ENCODE results near the gene ARRDC4.

ARRDC4 gene

DNA sequence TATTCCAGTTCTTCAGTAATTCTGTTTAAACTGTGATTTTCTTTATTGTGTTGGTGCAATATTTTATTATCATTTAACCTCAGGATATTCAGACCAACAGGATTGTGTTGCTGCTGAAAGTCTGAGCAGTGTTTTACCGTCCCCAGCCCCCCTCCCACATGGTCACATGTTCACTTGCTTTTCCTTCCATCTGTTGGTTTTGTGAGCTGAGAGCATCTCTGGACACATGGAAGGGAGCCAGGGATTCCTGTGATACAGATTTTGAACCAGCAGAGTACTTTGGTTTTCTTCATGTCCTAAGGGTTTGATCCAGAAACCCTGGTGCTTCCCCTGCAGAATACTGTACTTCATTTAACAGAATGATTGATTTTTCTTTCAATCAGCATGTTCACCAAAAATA, 11.9 kb downstream of the ARRDC4 start:
- no peak for DNase-seq (ENCODE audit: low read depth, low spot score)
- in situ Hi-C loops (cut with HindIII; ENCODE audit: low sequenced_read_pairs), result no loop called here
- no peak overlapping the region for H3K4me3 ChIP-seq (ENCODE audit: low read depth, low read length)
- TF ChIP-seq, protein P1, sequence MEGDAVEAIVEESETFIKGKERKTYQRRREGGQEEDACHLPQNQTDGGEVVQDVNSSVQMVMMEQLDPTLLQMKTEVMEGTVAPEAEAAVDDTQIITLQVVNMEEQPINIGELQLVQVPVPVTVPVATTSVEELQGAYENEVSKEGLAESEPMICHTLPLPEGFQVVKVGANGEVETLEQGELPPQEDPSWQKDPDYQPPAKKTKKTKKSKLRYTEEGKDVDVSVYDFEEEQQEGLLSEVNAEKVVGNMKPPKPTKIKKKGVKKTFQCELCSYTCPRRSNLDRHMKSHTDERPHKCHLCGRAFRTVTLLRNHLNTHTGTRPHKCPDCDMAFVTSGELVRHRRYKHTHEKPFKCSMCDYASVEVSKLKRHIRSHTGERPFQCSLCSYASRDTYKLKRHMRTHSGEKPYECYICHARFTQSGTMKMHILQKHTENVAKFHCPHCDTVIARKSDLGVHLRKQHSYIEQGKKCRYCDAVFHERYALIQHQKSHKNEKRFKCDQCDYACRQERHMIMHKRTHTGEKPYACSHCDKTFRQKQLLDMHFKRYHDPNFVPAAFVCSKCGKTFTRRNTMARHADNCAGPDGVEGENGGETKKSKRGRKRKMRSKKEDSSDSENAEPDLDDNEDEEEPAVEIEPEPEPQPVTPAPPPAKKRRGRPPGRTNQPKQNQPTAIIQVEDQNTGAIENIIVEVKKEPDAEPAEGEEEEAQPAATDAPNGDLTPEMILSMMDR (IDR thresholded peaks at IDR 0.05; ENCODE audit: low read depth, low read length), result no peak

DNA sequence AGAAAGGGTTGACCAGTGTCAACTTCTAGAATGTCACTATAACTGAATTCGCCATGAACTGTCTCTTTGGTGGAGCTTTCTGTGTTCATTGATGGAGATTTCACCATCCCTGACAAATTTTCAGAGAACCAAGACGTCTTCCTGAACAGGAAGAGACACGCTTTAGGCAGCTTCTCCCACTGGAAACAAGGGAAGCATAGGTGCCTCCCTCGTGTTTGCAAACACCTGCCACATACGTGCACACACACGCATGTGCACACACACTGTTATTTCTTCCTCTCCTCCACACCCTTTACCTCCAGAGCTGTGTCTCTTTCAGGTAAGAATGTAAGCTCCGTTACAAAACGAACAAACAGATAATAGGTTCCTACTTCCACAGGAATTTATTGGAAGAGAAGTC, 15.6 kb downstream of the ARRDC4 start:
- no peak overlapping the region for H3K4me3 ChIP-seq (ENCODE audit: low read depth, low read length)
- TF ChIP-seq, protein P1 (IDR thresholded peaks at IDR 0.05; ENCODE audit: low read depth, low read length), result no peak
- DNase-seq (ENCODE audit: low read depth, low spot score), result no peak
- in situ Hi-C loops (cut with HindIII; ENCODE audit: low sequenced_read_pairs), result no loop called here

DNA sequence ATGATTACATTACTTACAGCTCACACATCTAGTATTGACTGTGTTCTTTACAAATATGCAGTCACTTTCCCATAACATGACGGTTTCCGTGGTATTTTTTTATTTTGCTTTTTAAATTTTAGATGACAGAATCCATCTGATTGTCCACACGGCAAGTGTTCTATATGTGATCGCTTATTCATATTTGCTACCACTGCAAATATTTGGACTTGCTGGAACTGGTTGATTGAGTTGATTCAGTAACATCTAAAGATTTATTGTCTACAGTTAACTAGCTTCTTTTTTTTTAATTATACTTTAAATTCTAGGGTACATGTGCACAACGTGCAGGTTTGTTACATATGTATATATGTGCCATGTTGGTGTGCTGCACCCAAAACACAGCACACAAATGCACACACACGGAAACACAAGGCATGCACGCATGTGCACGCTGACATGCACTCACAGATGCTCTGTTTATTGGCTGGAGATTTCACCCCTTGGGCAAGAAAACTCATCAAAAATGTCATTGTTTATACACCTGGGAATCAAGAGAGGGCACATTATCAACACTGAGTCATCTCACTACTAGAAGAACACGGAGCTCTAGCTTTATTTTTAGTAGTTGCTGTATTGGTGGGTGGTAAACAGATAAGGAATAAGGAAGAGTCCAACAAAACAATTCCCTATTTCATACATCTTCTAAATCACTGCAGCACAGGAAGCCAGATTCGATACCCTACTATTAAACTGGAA, 16.4 kb downstream of the ARRDC4 start:
- in situ Hi-C loops (cut with HindIII; ENCODE audit: low sequenced_read_pairs), result no loop called here
- TF ChIP-seq, protein P1 (IDR thresholded peaks at IDR 0.05; ENCODE audit: low read depth, low read length), result no peak

DNA sequence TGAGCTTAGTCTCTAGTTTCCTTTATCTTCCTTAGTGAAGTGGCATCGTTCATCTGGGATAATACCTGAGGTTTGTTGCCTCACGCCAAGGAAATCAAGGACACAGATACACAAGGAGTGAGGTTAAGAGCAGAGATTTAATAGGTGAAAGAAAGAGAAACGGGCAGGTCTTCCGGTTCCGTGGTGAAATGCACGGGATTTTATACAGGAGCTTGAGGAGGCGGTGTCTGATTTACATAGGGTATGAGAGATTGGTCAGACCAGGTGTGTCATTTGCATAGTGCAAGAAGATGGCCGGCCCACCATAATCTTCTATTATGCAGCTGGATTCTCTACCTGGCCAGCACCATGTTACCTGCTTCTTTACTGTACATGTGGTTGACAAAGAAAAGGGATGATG, 17.2 kb downstream of the ARRDC4 start:
- TF ChIP-seq, protein P1 (IDR thresholded peaks at IDR 0.05; ENCODE audit: low read depth, low read length), result no peak
- no peak for DNase-seq (ENCODE audit: low read depth, low spot score)
- no peak overlapping the region for H3K4me3 ChIP-seq (ENCODE audit: low read depth, low read length)
- in situ Hi-C loops (cut with HindIII; ENCODE audit: low sequenced_read_pairs), result no loop called here

More for the DNA sequence above, 16.4 kb downstream of the ARRDC4 start:
- H3K4me3 ChIP-seq (ENCODE audit: low read depth, low read length), result no peak overlapping the region
- no peak for DNase-seq (ENCODE audit: low read depth, low spot score)

DNA sequence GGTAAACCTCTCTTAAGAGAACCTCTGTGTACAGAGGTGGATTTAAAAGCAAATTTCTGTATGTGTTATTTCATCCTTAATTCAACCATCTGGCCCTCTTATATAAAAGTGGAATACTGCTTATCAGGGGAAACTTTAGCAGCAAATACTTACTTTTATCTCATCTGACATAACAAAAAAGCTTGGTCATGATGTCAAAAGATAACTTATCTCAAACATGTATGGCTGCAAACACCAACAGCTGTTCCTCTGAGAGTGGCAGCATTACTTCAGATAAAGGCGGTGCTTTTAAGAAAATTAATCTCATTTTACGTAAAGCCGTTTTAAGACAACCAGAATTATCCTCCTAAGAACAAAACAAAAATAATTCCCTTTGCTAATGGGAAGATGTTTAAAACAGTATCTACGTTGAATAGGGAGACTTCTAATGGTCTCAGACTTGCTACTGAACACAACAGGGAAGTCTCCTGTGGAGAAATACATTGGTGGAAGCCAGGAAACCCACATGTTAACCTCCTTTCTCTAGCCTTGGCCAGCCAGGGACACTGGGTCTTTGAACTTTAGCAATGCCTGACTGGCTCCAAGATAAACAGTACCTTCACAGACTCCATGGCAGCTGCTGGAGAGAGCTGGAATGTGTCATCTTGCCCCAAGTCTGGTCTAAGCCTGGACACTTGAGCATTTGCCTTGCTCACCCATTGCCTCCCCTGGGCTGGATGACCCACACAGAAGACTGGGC, 18.1 kb downstream of the ARRDC4 start:
- in situ Hi-C loops (cut with HindIII; ENCODE audit: low sequenced_read_pairs), result no loop called here
- no peak overlapping the region for H3K4me3 ChIP-seq (ENCODE audit: low read depth, low read length)
- DNase-seq (ENCODE audit: low read depth, low spot score), result peak; percentile 12
- TF ChIP-seq, protein P1 (IDR thresholded peaks at IDR 0.05; ENCODE audit: low read depth, low read length), result no peak

DNA sequence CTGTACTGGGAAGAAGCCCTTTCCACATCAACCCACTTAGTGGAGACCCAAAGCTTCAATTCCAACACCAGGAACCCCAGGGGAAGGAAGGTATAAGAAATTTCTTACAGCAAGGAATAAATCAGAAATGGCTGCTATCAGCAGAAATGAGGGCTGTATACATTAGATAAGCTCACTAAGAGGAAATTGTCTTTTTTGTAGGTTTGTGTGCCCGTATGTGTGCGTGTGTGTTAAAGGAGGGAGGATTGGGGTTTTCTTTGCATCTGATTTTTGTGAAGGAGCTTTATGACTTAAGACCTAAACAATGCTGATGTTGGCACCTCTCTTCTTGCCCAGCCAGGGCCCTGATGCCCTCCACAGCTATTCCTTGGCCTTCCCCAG, 18.6 kb downstream of the ARRDC4 start:
- TF ChIP-seq, protein P1 (IDR thresholded peaks at IDR 0.05; ENCODE audit: low read depth, low read length), result no peak
- no peak for DNase-seq (ENCODE audit: low read depth, low spot score)
- in situ Hi-C loops (cut with HindIII; ENCODE audit: low sequenced_read_pairs), result no loop called here
- no peak overlapping the region for H3K4me3 ChIP-seq (ENCODE audit: low read depth, low read length)
